GM12891 (cell line): ENCODE data around the gene AZI2.

ENCODE experiments used
- POLR2A ChIP-seq: IDR thresholded peaks from 2 replicates; pipeline ENCODE4 v1.6.1; 2011; ENCODE audit warnings: low read depth, low read length, control low read depth
- POLR2AphosphoS5 ChIP-seq: IDR thresholded peaks from 2 replicates; pipeline ENCODE4 v1.6.1; 2011; ENCODE audit warnings: low read depth, low read length, control low read depth

DNA sequence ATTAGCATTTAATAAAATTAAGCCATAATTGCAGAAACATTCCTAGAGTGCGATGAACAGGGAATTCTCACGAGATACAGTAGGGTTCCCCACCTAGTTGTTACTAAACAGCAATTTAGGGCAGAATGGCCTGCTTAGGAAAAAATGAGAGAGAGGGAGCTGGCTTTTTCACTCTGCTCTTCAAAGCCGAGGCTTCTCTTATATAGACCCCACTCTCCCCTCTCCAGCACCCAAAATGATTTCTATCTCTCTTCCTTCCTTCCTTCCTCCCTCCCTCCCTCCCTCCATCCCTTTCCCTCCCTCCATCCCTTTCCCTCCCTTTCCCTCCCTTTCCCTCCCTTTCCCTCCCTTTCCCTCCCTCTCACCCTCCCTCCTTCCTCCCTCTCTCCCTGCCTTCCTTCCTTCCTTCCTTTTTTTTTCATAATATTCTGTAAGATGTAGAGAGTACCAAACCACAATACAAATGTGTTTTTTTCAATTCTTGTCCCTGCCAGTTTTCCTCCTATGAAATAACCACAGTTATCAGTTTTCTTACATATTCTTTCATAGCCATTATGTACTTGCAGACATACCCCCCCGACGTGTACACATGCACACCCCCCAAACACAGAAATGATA is 48.2 kb downstream of the AZI2 start:
- no peak for TF ChIP-seq POLR2AphosphoS5
- TF ChIP-seq POLR2A: no peak
